Right renal pelvis (tissue), 4 donors: ENCODE results near the gene THSD4. TPM values are rescaled to one million over a fixed set of nuclear protein-coding genes. Genes with fewer than 3 reads are reported as not detected.
"Not testable (repeated sequence)": the region's sequence is repeated elsewhere in the genome, so short reads cannot be mapped to it uniquely, and the experiment has no call there.

Source experiments
- DNase-seq, 4 donors: peaks; one replicate each; pipeline ENCODE4 v3.0.0-alpha.2; 2013; ENCODE audit warnings: low read depth in 4 of 4, low spot score in 3 of 4, missing footprints in 1 of 4
- polyA plus RNA-seq, 4 donors: library from polyadenylated mRNA; unstranded; fragments of 120-200 nt; gene quantifications; one replicate each; pipeline ENCODE4 v1.2.1, GENCODE V29; 2013; ENCODE audit not compliant: insufficient read length in 4 of 4

The THSD4 gene
- polyA plus RNA-seq, 4 donors: 32.7 to 45.9 (median 35.6) TPM

- no peak for DNase-seq
Observed at GRCh38 chr15:71434774-71435173, 319.5 kb downstream of the THSD4 start.

GRCh38 chr15:71435552-71435951 is 320.3 kb downstream of the THSD4 start:
- no peak for DNase-seq

GRCh38 chr15:71436854-71437253 is 321.6 kb downstream of the THSD4 start:
- DNase-seq: no peak

GRCh38 chr15:71437404-71437803 is 322.1 kb downstream of the THSD4 start:
- no peak for DNase-seq

GRCh38 chr15:71437919-71438318 is 322.6 kb downstream of the THSD4 start:
- no peak for DNase-seq

- not testable (repeated sequence) for DNase-seq
Observed at GRCh38 chr15:71439478-71439877, 324.2 kb downstream of the THSD4 start.

- peak in 3 of 4 donors; percentile 33 to 58 (median 49) for DNase-seq
Observed at GRCh38 chr15:71440489-71441110, 325.3 kb downstream of the THSD4 start.

- peak in 1 of 4 donors; percentile 30 for DNase-seq
Observed at GRCh38 chr15:71443538-71443937, 328.3 kb downstream of the THSD4 start.

- DNase-seq: no peak
Observed at GRCh38 chr15:71444032-71444810, 328.9 kb downstream of the THSD4 start.

- no peak for DNase-seq
Observed at GRCh38 chr15:71444866-71445590, 329.8 kb downstream of the THSD4 start.

GRCh38 chr15:71447328-71448250 is 332.3 kb downstream of the THSD4 start:
- DNase-seq: no peak

GRCh38 chr15:71448688-71449114 is 333.4 kb downstream of the THSD4 start:
- peak; percentile 47 to 61 (median 57) for DNase-seq

GRCh38 chr15:71449363-71449762 is 334.1 kb downstream of the THSD4 start:
- no peak for DNase-seq

GRCh38 chr15:71449956-71450355 is 334.7 kb downstream of the THSD4 start:
- DNase-seq: no peak

GRCh38 chr15:71451130-71451529 is 335.9 kb downstream of the THSD4 start:
- DNase-seq: no peak

- no peak for DNase-seq
Observed at GRCh38 chr15:71452893-71453292, 337.6 kb downstream of the THSD4 start.

- no peak for DNase-seq
Observed at GRCh38 chr15:71454462-71454996, 339.3 kb downstream of the THSD4 start.

GRCh38 chr15:71455107-71455506 is 339.8 kb downstream of the THSD4 start:
- no peak for DNase-seq

GRCh38 chr15:71455878-71456277 is 340.6 kb downstream of the THSD4 start:
- no peak for DNase-seq

GRCh38 chr15:71456362-71456761 is 341.1 kb downstream of the THSD4 start:
- DNase-seq: no peak
